GM12865 (cell line): Measurements from ENCODE around the gene FMO4.

Experiments used
- DNase-seq: peaks from one replicate; pipeline ENCODE4 v3.0.0; 2010; ENCODE audit warnings: low read depth
- H3K4me3 ChIP-seq: 2 replicates; pipeline ENCODE4 v1.5.1; 2011; ENCODE audit warnings: mild to moderate bottlenecking, low read depth, low read length, control low read depth
- TF ChIP-seq, protein P1 (sequence below): IDR thresholded peaks from 2 replicates; pipeline ENCODE4 v1.5.1; 2011; ENCODE audit warnings: low read length, control low read depth, low read depth, inconsistent platforms; ENCODE audit not compliant: insufficient read depth; ENCODE audit errors: missing control alignments

FMO4 gene

DNA sequence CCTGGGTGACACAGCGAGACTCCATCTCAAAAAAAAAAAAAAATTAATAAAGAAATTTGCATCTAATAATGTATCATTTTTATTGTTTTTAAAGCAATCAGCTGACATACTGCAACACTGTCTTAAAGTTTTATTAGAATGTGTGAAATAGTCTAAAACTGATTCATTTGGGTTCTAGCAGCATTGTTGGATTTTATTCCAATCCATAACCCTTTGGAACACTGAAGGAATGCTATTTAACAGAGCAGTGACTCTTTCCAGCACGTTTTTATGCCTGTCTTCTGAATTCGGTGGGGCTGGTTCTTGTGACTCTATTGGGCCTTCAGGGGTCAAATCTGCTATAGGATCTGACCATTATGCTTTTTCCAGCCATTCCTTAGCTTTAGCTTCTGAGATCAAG, 18.2 kb upstream of the FMO4 start:
- no peak overlapping the region for H3K4me3 ChIP-seq
- TF ChIP-seq, protein P1, sequence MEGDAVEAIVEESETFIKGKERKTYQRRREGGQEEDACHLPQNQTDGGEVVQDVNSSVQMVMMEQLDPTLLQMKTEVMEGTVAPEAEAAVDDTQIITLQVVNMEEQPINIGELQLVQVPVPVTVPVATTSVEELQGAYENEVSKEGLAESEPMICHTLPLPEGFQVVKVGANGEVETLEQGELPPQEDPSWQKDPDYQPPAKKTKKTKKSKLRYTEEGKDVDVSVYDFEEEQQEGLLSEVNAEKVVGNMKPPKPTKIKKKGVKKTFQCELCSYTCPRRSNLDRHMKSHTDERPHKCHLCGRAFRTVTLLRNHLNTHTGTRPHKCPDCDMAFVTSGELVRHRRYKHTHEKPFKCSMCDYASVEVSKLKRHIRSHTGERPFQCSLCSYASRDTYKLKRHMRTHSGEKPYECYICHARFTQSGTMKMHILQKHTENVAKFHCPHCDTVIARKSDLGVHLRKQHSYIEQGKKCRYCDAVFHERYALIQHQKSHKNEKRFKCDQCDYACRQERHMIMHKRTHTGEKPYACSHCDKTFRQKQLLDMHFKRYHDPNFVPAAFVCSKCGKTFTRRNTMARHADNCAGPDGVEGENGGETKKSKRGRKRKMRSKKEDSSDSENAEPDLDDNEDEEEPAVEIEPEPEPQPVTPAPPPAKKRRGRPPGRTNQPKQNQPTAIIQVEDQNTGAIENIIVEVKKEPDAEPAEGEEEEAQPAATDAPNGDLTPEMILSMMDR: no peak
- DNase-seq: no peak

- TF ChIP-seq, protein P1: no peak
- no peak overlapping the region for H3K4me3 ChIP-seq
- no peak for DNase-seq
These were observed 17.1 kb upstream of the FMO4 start for GRCh38 chr1:171296897-171297296.

DNA sequence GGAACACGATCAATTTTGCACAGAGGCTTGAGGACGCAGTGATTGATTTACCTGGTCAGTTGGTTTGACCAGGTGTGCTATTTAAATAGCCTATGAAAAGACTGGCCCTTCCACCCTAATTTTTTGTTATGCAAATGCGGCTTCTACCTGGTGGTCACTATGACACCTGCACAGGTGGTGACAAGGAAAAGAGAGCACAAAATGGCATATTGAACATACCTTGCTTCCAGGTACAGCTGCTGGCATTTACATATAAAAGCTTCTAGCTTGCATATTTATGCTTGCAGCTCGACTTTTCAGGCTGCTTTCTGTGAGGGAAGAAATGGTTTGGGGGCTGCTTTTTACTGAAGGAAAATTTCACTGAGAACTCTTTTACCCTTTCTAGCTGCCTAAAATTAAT, 15.3 kb upstream of the FMO4 start:
- TF ChIP-seq, protein P1: no peak
- H3K4me3 ChIP-seq: no peak overlapping the region
- no peak for DNase-seq

GRCh38 chr1:171299342-171299741, 14.6 kb upstream of the FMO4 start:
- H3K4me3 ChIP-seq: no peak overlapping the region
- TF ChIP-seq, protein P1: no peak
- DNase-seq: no peak

GRCh38 chr1:171300401-171300800, 13.6 kb upstream of the FMO4 start:
- TF ChIP-seq, protein P1: no peak
- no peak overlapping the region for H3K4me3 ChIP-seq
- DNase-seq: no peak

DNA sequence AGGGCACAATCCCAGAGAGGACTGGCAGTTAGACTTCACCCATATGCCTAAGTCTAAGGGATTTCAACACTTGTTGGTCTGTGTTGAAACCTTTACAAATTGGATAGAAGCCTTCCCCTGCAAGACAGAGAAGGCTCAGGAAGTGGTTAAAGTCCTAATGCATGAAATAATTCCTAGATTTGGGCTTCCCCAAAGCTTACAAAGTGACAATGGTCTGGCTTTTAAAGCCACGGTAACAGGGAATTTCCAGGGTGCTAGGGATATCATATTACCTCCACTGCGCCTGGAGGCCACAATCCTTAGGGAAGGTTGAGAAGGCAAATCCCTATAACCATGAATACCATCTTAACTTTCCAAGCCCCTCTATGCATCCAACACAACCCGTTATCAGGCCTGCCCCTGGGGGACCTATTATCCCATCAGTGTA, 3.3 kb upstream of the FMO4 start:
- H3K4me3 ChIP-seq: no peak overlapping the region
- DNase-seq: no peak
- TF ChIP-seq, protein P1: no peak

DNA sequence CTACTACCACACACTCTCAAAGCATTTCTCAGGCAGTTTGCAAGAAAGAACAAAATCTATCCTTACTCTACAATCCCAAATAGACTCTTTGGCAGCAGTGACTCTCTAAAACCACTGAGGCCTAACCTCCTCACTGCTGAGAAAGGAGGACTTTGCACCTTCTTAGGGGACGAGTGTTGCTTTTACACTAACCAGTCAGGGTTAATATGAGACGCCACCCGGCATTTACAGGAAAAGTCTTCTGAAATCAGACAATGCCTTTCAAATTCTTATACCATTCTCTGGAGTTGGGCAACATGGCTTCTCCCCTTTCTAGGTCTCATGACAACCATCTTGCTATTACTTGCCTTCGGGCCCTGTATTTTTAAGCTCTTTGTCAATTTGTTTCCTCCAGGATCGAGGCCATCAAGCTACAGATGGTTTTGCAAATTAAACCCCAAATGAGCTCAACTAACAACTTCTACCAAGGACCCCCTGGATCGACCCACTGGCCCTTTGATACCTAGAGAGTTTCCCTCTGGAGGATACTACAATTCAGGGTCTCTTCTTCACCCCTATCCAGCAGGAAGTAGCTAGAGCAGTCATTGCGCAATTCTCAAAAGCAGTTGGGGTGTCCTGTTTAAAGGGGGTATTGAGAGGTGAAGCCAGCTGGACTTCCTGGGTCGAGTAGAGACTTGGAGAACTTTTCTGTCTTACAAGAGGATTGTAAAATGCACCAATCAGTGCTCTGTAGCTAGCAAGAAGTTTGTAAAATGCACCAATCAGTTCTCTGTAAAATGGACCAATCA, 2.0 kb upstream of the FMO4 start:
- no peak overlapping the region for H3K4me3 ChIP-seq
- TF ChIP-seq, protein P1: no peak
- no peak for DNase-seq
